ENCODE results near the gene BMPR1B. TPM values are rescaled to one million over a fixed set of nuclear protein-coding genes. Genes with fewer than 3 reads are reported as not detected.
"Not testable (repeated sequence)": the region's sequence is repeated elsewhere in the genome, so short reads cannot be mapped to it uniquely, and the experiment has no call there.

The BMPR1B gene
- total RNA-seq, 1 donor from 2014 or later: 26.8 TPM

DNA sequence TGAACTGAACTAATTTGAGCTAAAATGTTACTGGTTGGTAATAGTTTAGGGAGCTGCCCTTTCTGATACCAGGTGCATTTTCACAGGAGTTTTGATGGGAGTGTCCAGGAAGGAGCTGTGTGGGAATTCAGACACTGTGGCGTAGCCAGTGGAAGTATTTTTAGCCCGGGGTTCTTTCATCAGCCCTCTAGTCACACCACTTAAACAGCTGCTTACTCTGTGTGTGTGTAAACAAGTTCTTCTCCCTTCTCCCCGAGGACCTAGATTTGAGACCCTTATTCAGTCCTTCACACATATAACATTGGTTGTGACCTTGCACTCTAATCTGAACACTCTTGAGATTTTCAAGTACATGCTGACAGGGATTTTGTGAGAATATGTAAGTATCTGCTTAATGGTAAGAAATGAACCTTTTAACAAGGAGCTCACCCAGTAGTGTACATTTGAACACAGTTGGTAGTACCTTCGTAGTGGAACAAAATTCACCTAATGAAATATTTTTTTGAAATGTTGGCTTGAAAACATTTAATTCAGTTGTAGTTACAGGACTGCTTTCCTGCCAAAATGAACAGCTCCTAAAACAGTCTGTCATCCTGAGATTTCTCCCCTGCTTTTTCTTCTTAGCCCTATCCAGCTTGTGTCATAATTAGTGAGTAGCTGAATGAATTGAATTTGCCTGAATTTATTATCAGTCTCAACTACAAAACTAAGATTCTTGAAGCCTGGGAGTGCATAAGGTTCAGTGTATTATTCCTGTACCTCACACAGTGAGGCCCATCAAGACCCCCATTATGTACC lies 61.8 kb downstream of the BMPR1B start:
- no peak overlapping the region for H3K4me3 Mint-ChIP-seq
- no peak for DNase-seq (ENCODE audit: low read depth, low spot score)
- no peaks in the 10 kb centered on the region for H3K36me3 Mint-ChIP-seq (ENCODE audit: low read depth)
- peak overlapping the region; percentile 4 for H3K27ac Mint-ChIP-seq (ENCODE audit: unreplicated experiment)
- H3K9me3 Mint-ChIP-seq: no peaks in the 10 kb centered on the region
- TF ChIP-seq, protein P1, sequence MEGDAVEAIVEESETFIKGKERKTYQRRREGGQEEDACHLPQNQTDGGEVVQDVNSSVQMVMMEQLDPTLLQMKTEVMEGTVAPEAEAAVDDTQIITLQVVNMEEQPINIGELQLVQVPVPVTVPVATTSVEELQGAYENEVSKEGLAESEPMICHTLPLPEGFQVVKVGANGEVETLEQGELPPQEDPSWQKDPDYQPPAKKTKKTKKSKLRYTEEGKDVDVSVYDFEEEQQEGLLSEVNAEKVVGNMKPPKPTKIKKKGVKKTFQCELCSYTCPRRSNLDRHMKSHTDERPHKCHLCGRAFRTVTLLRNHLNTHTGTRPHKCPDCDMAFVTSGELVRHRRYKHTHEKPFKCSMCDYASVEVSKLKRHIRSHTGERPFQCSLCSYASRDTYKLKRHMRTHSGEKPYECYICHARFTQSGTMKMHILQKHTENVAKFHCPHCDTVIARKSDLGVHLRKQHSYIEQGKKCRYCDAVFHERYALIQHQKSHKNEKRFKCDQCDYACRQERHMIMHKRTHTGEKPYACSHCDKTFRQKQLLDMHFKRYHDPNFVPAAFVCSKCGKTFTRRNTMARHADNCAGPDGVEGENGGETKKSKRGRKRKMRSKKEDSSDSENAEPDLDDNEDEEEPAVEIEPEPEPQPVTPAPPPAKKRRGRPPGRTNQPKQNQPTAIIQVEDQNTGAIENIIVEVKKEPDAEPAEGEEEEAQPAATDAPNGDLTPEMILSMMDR (conservative IDR thresholded peaks at IDR 0.05): no peak
- H3K27me3 Mint-ChIP-seq (ENCODE audit: low read depth): no peaks in the 10 kb centered on the region
- peaks cover 7% of the 10 kb centered on the region for H3K4me1 Mint-ChIP-seq

DNA sequence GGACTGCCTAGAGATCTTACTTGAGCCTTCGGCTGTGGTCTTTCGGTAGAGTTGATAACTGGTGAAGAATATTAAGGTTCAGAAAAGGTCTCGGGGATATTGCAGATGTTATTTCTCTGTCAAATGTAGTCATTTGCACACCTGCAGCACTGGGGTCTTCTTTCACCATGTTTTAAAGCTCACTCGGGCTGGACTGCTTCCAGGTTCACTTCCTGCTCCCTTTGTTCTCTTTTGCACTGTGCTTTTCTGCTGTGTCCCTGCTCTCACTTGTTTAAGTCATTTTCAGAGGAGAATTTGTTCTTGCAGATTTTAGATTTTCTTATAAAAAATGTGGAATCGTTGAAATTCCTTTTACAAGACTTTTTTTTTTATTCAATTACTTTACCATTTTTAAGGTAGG lies 68.5 kb downstream of the BMPR1B start:
- TF ChIP-seq, protein P1 (conservative IDR thresholded peaks at IDR 0.05): no peak
- Mint-ChIP-seq H3K4me3 (no peak overlapping the region), H3K27me3 (ENCODE audit: low read depth) (no peaks in the 10 kb centered on the region), H3K36me3 (ENCODE audit: low read depth) (no peaks in the 10 kb centered on the region), H3K4me1 (peaks cover 21% of the 10 kb centered on the region), H3K27ac (ENCODE audit: unreplicated experiment) (peak overlapping the region; percentile 91), H3K9me3 (no peaks in the 10 kb centered on the region)
- no peak for DNase-seq (ENCODE audit: low read depth, low spot score)

DNA sequence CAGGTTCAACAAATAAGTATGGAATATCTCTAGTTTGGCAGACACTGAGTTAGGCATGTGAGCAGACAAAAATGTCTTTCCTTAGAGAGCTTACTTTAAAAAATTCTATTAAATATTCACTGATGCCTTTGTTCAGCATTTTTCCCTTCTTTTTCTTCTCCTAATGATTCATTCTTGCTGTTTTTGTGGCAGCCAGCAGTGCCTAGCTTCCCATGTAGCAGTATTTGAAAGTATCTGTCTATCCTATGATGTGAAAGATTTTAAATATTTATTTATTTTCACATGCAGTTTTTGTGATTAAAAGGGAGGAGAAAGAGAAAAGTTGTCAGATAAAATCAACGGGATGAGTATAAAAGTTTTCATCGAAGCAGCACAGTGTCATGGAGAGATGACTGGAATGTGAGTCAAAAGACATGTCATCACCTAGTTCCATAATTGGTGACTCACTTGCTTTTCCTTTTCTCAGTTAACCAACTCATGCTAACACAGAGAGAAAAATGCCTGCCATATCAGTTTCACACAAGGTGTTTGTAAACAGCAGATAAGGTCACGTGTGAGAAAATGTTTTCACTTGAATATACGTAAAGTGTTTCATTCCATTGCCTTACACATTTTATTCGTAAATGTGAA lies 69.8 kb downstream of the BMPR1B start:
- peak overlapping the region; percentile 43 for H3K27ac Mint-ChIP-seq (ENCODE audit: unreplicated experiment)

DNA sequence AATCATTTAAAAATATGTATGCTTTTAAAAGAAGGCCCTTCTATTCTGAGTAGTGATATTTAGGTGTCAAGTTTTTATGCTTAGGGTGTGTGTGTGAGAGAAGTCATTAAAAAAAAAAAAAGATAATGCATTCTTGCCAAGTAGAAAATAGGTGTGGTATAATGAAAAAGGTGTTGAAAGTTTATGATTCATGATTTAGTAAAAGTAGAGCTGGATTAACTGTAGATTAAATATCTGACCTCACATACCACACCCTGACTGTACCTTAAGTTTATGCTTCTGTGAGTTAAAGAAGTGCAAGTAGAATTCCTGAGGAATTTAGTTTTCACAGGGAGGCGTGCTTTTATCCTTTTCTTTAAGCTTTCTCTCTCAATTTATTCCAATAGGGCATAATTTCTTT lies 71.1 kb downstream of the BMPR1B start:
- no peaks in the 10 kb centered on the region for H3K27me3 Mint-ChIP-seq (ENCODE audit: low read depth)
- no peak for DNase-seq (ENCODE audit: low read depth, low spot score)
- no peaks in the 10 kb centered on the region for H3K9me3 Mint-ChIP-seq
- H3K4me3 Mint-ChIP-seq: no peak overlapping the region
- TF ChIP-seq, protein P1 (conservative IDR thresholded peaks at IDR 0.05): no peak
- H3K27ac Mint-ChIP-seq (ENCODE audit: unreplicated experiment): no peak overlapping the region
- H3K4me1 Mint-ChIP-seq: peaks cover 21% of the 10 kb centered on the region
- H3K36me3 Mint-ChIP-seq (ENCODE audit: low read depth): no peaks in the 10 kb centered on the region

More for the DNA sequence above, 69.8 kb downstream of the BMPR1B start:
- no peaks in the 10 kb centered on the region for H3K36me3 Mint-ChIP-seq (ENCODE audit: low read depth)
- no peak for DNase-seq (ENCODE audit: low read depth, low spot score)
- H3K27me3 Mint-ChIP-seq (ENCODE audit: low read depth): no peaks in the 10 kb centered on the region
- H3K4me3 Mint-ChIP-seq: no peak overlapping the region
- TF ChIP-seq, protein P1 (conservative IDR thresholded peaks at IDR 0.05): no peak
- no peaks in the 10 kb centered on the region for H3K9me3 Mint-ChIP-seq
- peaks cover 21% of the 10 kb centered on the region for H3K4me1 Mint-ChIP-seq

DNA sequence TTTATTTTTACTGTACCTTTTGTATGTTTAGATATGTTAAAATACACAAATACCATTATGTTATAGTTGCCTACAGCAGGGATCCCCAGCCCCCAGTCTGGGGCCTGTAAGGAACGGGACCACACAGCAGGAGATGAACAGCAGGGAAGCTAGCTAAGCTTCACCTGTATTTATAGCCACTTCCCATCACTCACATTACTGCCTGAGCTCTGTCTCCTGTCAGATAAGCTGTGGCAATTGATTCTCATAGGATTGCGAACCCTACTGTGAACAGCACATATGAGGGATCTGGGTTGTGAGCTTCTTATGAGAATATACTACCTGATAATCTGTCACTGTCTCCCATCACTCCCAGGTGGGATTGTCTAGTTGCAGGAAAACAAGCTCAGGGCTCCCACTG lies 73.9 kb downstream of the BMPR1B start:
- no peaks in the 10 kb centered on the region for H3K27me3 Mint-ChIP-seq (ENCODE audit: low read depth)
- TF ChIP-seq, protein P1 (conservative IDR thresholded peaks at IDR 0.05): no peak
- H3K4me3 Mint-ChIP-seq: no peak overlapping the region
- DNase-seq (ENCODE audit: low read depth, low spot score): no peak
- no peak overlapping the region for H3K27ac Mint-ChIP-seq (ENCODE audit: unreplicated experiment)
- H3K4me1 Mint-ChIP-seq: peaks cover 10% of the 10 kb centered on the region
- H3K36me3 Mint-ChIP-seq (ENCODE audit: low read depth): no peaks in the 10 kb centered on the region
- no peaks in the 10 kb centered on the region for H3K9me3 Mint-ChIP-seq

DNA sequence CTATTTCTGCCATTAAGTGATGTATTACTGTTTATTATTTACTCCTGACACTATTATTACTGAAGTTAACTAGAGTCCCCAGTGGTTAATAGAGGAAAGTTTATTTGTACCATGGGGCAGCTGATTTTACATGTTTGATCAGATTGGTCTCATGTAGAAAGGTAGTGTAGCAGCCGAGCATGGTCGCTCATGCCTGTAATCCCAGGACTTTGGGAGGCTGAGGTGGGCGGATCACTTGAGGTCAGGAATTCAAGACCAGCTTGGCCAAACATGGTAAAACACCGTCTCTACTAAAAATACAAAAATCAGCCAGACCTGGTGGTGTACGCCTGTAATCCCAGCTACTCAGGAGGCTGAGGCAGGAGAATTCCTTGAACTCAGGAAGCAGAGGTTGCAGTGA lies 74.6 kb downstream of the BMPR1B start:
- not testable (repeated sequence) for H3K27me3 Mint-ChIP-seq (ENCODE audit: low read depth); H3K27ac Mint-ChIP-seq (ENCODE audit: unreplicated experiment); H3K36me3 Mint-ChIP-seq (ENCODE audit: low read depth); H3K9me3 Mint-ChIP-seq; H3K4me3 Mint-ChIP-seq; DNase-seq (ENCODE audit: low read depth, low spot score); H3K4me1 Mint-ChIP-seq

Data from neural crest cell (in vitro differentiated cells).